NCI-H446 treated with DMSO at 0.1 percent for 48 hours (cell line): ENCODE measurements around the gene RAB11FIP3.

Source experiments
- DNase-seq: peaks from one replicate; lab custom pipeline; 2025; lab: John Stamatoyannopoulos, UW

The RAB11FIP3 gene

DNA sequence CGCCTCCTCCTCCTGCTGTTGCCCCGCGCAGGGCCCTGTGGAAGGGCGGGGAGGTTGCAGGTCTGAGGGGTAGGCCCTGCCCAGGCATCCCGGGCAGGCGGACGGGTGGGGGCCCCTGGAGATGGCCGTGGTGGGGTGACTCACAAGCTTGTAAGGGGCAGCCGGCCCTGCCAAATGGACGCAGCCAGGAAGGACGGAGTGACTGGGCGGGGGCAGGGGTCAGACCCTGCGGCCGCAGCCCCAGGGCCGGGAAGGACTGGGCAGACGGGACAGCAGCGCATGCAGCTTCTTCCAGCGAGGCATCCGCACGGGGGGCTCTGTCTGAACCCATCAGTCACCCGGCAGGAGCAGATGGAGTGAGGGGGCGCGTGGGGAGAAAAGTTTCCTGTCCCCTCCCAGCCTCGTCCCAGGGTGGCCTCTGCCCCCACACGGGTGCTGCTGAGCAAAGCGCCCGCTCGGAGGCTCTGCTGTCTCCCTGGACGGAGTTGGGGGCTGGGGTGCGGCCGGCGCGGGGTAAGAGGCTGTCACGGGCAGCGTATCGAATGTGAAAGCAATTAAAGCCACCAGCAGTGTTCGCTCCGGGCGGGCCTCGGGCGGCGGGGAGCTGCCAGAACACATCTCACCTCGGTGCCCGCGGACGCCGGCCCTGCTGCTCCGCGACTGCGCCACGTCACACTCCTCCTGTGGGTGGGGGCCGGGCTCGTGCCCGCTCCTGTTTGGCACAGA is 129.4 kb downstream of the RAB11FIP3 start:
- no peak for DNase-seq

DNA sequence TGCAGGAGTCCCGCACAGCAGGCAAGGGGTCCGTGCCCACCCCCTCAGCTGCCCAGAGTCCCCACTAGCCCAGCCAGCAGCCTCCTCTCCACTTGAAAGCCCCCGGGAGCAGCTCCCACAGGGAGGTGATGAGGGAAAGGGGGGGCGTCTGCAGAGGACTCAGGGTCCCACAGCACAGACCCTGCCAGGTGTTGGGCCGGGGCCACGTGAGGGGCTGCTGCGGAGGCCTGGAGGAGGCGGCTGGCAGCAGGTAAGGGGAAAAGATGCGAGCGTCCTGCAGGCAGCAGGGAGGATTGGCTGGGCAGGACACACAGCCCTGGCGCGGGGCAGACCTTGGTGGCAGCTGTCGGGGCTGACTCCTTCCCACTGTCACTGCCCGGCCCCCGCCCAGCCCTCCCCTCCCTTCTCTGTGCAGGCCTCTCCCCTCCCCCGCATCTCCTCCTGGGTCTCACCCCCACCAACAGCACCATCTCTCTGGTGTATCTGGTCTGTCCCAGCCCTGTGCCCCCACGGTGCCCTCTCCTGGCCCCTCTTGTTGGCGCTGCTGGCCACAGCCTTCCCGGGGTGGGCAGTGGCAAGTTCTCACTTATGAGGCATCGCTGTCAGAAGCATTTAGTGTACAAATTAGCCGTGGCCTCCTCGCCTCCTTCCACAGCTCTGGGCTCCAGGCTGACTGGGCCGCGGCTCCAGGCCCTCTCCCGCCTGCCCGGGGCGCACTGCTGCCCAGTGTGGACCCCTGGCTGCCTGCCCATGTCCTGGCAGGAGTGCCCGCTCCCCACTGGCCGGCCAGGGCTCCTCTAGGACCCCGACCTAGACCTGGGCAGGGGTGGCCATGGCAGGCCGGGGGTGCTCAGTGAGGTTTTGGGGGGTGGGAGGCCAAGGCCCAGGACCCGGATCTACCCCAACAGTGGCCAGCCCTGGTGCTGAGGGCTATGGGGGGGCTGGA is 130.4 kb downstream of the RAB11FIP3 start:
- no peak for DNase-seq

DNA sequence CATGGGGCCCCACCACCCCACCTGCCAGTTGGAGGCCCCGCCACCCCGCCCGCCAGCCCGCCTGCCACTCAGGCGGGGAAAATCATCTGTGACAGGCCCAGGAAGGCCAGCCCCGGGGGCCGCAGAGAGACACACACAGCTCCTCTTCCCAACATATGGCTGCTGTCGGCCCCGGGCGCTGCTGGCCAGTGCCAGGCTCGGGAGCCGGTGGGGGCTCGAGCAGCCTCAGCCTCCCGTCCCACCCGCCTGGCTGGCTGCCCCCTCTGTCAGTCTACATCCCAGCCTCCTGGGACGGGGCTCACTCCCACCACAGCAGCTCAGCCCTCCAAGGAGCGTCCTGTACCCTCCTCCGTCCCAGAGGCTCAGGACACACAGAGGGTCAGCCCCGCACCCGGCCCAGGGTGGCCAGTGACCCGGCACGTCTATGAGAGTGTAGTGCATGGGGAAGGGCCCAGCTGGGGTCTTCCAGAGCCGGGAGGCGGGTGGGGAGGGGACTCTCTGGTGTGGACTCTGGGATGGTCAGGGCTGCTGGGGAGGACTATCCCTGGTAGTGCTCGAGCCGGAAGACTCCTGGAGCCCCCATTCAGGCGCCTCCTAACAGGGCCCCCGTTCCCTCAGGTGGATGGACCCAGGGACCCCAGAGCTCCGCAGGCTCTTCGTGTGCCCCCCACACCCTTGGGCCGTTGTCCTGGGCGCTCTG is 131.2 kb downstream of the RAB11FIP3 start:
- no peak for DNase-seq

DNA sequence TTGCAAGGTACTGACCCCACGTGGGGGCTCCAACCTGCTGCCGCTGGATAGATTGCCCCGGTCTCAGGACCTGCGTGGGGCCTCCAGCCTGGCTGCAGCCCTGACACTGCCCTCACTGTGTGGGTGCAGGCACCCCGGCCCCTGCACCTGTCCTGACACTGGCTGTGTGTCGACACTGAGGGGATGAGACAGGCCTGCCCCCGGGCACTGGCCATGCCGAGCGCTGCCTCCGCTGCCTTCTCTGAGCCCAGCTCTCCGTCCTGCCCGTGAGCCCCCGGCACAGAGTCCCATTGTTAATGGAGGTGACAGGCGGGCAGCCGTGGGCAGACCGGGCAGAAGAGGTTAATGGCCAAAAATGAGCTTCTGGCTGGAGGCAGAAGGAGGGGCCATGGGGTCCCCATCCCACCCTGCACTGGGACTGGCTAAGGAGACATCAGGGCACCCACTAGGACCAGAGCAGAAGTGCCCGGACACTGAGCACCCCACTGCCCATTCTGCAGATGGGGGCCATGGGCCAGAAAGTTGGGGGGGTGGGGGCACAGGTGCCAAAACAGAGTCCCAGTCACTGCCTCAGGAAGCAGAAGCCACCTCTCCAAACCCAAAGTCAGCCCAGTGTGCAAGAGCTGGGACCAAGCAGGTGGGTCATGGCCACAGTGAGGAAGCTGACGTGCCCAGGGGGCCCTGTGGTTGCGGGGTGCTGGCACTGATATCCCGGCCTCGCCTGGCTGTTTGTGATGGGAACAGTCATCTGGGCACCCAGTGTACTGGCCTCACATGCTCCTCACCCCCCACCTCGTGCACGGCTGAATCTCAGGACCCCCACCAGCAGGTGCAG is 132.2 kb downstream of the RAB11FIP3 start:
- no peak for DNase-seq

DNA sequence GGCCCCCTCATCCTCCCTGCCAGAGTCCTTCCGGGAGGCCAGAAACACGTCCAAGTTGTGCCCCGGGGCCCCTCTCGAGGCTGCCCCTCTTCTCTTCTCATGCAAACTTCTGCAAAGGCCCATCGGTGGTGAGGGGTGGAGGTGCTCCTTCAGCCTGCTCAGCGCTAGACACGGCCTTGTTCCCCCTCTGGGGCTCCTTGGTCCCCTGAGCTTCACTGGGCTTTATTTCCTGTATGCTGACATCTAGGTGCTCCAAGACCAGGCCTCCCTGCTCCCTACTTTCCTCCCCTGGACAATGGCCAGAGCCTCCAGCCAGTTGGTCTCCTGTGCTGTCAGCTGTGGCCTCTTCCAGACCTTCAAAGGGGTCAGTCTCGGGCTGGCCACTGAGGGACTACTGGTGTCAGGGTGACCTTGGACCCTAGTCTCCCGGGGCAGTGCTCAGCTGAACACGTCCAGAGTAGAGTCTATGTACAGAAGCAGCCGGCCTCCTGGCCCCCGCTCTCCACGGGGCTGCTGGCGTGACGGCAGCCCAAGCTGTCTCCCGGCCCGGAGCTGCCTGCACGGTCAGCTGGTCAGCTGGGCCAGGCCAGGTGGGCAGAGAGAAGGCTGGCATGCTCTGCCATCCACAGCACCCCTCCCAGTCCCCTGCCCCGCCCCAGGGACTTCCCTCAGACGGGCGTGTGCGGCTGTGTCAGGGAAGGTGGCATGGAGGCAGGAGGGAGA is 133.0 kb downstream of the RAB11FIP3 start:
- no peak for DNase-seq

DNA sequence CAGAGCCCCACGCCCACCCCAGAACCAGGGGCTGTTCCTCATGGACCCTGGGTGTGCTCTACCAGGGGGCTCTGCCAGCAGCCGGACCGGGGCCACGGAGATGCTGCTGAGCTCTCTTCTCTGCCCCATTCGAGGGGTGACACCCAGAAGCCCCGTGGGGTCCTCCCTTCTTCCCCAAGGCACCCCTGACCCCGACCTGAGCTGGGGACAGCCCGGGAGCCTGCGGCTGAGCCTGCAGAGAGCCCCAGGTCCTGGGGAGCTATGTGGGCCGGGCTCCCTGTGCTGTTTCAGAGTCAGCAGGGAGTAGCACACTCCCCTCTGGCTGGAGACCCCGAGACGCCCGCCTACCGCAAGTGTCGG is 133.6 kb downstream of the RAB11FIP3 start:
- no peak for DNase-seq

DNA sequence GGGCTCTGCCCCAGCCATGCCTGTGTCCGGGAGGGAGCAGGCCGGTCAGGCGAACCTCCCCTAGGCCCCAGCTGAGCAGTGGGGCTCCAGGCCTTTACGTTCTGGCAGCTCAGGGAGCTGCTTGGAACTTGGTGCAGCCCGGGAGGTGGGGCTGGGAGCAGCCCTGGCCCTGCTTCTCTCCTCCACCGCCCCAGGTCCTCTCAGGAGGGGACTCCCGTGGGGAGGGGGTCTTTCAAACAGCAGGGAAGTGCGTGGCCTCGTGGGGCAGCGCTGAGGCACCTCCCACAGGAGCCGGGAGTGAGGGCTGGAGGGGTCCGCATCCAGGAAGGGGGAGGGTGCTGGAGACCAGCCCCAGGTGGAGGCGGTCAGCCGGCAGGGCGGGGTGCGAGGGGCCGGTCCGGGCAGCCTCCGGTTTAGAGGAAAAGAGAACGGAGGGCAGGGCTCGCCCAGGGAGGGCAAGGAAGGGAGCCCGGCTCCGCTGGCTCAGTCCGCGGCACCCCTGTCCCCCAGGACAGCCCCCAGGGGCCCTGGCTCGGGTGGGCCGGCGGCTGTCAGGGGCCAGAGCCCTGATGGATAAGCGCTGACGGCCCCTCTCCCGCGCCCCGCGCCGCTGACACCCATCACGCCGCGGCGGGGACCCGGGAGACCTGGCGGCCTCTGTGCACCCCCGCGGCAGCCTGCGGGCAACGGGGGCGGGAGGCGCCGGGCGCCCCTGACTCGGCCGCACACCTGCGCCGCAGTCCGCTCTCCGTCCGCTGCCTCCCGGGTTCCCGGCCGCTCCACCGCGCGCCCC is 134.2 kb downstream of the RAB11FIP3 start:
- no peak for DNase-seq

DNA sequence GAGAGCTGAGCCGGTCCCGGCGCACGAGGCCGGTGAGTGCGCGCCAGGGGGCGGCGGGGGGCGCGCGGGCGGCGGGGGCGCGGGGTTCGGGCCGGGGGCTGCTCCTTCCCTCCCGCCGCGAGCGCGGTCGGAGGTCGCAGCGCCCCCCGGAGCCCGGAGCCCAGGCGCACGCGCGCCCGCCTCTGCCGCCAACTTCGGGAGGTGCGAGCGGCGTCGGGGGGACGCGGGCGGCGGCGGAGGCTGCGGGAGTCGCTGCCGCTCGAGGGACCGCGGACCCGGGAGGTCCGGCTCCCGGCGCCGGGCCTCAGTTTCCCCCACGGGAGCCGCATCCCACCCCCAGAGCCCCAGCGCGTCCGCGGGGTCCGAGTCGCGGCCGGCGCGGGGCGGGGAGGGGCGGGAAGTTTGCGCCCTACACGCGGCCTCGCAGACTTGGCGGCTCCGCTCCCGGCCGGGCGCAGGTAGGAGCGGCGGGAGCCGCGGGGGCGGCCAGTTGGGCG is 134.8 kb downstream of the RAB11FIP3 start, which contains the start of gene PRR35:
PRR35 (plus strand) TSS at position 191 of the 497 bp plus-strand sequence. CDS start 2,901 bp downstream, outside the sequence.
- no peak for DNase-seq

DNA sequence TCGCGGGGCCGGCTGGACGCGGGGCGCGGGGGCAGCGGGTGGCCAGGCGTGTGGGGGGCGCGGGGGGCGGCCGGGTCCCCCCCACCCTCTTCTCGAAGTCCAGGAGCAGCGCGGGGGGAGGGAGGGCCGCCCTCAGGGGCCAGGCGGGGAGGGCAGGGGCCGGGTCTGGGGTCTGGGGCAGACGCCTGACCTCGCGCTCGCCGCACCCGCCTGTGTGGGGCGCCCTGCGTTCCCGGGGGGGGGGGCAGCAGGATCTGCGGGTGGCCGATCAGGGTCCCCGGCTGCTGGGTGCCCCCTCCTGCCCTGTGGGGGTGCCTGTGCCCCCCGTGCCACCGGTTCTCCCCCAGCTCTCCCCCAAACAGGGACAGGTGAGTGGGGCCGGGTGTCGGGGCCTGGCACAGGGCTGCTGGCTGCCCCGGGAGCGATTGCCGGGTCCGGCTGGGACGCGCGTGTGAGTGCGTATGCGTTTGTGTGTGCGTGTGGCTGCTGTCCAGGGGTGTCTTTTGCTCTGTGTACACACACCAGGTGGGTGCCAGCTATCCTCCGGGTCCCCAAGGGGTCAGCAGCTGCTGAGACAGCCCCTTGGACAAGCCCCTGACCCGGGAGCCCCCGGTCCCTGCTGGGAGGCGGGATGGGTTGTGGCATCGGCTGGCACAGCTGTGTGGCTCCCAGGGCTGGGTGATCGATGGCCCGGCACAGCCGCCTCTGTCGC is 135.4 kb downstream of the RAB11FIP3 start:
- DNase-seq: no peak

DNA sequence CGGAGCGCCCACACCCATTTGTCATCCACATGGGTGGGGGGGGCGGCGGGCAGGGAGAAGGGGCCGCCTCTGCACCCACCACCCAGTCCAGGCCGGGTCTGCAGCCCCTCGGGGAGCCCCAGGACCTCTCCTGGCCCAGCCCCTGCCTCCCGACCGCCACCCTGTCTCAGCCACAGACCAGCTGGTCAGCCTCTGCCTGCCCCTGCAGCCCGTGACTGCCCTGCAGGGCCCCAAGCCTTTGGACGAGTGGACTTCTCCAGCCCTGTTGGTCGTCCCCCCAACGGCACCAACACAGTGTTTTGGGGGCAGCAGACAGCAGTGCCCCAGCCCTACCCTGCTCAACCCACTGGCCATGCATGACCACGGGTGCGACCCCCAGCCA is 136.0 kb downstream of the RAB11FIP3 start:
- no peak for DNase-seq

DNA sequence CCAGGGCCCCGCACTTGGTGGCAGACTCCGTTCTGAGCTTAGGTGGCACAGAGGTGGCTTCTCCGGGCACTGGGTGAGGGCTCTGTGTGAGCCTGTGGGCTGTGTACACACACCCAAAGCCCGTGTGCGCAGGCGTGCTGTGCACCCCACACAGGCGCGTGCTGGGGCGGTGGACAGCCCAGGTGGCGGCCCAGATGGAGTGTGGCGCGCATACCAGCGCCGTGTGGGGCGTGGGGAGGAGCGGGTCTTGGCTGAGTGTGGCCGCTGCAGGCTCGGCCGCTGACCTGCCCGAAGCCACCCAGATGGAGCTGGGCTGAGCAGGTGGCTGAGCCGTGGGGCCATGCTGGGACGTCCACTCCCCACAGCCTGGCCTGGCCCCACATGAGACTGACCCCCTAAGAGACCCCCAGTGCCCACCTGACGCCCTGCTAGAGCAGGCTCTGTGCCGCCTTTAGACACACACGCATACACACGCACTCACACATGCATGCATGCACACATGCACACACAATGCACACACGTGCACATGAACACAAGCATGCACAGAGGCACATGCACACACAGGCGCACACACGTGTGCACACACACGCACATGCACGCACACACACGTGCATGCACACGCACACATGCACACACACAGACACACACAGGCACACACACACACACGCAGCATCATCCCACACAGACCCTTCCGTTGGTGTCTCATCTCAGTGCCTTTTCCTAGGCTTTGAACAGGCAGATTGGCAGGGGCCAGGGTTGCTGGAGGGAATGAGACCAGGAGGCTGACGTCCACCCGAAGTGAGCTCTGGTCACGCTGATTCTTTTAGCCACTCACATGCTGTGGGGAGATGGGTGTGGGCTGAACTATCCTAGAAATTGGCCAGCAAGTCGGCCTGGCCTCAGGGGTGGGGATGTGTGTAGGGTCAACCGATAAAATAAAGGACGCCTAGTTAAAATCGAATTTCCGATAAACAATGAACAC is 136.8 kb downstream of the RAB11FIP3 start:
- DNase-seq: no peak

DNA sequence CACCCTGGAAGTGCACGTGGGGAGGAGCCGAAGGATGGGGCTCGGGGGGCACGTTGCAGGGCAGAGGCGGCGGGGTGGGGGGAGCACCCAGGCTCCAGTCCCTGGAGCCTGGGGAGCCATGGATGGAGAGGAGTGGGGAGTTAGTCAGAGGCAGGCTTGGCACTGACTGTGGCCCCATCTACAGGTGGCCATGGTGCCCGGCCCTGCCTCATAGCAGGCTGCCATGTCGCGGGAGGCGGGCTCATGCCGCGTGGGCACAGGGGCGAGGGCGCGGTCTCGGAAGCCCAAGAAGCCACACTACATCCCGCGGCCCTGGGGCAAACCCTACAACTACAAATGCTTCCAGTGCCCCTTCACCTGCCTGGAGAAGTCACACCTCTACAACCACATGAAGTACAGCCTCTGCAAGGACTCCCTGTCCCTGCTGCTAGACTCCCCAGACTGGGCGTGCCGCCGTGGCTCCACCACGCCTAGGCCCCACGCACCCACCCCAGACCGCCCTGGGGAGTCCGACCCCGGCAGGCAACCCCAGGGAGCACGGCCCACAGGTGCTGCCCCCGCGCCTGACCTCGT is 137.7 kb downstream of the RAB11FIP3 start:
- no peak for DNase-seq

DNA sequence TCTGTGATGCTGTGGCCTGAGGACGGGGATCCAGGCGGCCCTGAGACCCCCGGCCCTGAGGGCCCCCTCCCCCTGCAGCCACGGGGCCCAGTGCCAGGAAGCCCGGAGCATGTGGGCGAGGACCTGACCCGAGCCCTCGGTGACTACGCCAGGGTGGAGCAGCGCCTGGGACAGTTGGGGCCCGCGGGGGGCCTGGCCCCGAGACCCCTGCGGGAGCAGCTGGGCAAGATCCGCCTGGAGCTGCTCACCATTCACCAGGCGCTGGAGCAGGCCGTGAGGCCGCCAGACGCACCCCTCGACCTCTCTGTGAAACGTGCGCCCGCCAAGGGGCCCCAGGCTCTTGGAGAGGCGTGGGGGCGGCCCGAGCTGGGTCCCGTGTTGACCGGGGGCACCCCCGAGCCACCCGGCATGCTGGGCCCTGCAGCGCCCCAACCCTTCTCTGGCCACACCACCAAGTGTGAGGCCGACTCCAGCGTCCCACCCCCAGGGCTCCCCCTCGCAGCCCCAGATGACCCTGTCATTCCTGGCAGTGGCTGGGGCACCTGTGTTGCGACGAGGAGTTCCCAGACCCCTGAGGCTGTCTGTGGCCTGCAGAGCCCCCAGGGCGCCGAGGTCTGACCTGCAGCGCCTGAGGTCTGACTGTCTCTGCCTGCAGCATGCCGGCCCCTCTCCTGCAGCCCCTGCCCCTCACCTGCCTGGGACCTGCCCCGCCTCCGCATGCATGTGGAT is 139.4 kb downstream of the RAB11FIP3 start:
- no peak for DNase-seq

DNA sequence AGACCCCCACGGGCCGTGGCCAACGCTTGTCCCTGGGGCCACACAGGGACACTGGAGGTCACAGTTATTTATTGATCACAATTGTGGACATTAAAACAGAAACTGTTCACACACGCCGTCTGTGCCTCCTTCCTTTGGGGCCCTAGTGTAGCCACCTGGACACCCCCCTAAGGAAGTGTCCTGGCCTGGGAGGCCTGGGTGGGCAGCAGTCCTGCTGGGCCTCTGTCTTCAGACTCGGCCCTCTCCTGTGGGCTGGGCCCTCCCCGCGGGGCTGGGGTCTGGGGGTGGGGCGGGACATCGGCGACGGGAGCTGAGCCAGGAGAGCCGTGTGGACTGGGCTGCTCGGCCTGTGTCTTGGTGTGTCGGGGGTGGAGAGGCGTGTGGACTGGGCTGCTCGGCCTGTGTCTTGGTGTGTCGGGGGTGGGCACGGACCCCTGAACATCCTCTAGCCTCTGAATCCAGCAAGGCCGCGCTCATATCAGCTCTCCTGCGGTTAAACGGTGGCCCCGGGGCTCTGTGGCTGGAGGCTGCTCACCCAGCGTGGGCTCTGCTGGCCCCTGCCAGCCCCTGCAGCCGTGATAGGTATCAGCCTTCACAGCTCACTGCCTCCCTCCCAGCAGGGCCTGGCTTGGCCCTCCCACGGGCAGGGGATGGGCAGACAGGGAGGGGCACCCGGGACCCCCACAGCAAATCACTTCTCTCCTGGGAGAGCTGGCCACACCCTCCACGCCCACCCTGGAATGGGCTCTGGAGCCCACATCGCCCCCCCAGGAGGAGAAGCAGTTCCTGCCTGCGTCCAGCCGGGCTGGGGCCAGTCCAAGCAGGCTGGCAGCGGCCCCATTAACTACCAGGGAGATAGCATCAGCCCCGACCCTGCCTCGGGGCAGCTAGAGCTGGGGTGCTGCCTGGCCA is 140.2 kb downstream of the RAB11FIP3 start:
- no peak for DNase-seq

DNA sequence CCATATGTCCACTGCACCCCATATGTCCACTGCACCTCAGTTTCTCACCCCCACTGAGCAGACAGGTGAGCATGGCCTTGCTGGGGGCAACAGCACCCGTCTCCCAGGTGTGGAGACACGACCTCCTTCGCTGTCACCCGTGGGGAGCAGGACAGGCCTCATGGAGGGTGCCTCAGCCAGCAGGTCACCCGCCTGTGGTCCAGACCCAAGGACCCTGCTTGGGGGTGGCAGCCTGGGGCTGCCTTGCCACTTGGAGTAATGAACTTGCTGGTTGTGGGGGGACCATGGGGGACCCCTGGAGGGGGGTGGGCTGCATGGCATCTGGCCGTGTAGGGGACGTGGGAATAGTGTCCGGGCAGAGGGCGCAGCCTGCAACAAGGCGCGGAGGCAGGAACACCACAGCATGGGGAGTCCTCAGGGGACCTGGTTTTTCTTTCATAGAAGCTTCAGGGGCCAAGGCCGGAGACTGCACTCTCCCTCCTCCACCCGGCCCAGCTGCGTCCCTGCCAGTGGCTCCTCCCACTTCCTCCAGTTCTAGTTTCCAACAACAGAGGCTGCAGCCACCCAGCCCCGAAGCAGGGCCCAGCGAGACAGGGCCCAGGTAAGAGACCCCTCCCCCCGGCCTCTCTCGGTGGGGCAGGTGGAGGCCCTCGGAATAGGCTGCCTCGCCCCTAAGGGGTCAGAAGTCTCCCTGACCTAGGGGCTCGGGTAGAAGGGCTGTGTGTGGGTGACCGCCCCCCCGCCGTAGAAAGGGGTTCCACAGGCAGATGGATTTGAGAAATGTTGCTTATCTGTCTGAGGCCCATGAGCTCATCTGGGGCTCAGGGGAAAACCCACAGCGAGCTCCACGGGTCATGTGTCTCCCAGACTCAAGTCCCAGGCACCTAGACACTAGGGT is 141.3 kb downstream of the RAB11FIP3 start, which contains the start of gene NHLRC4:
NHLRC4 (plus strand) TSS at position 531 of the 898 bp plus-strand sequence. CDS start 1,043 bp downstream, outside the sequence.
- DNase-seq: no peak
